K562 (cell line): Measurements from ENCODE around the gene RAVER2.

Source experiments
- CTCF ChIP-seq, 3 experiments: IDR thresholded peaks in 2 of 3; conservative IDR thresholded peaks in 1 of 3; 2 replicates each; pipeline ENCODE4 v1.5.1; 2011 to 2012; ENCODE audit warnings: low read length in 3 of 3, mild to moderate bottlenecking in 3 of 3, control low read depth in 2 of 3, improper control_type of control experiment in 1 of 3, inconsistent platforms in 1 of 3, low read depth in 1 of 3, mixed read lengths in 1 of 3, moderate library complexity in 1 of 3; ENCODE audit not compliant: insufficient read depth in 2 of 3
- MAX ChIP-seq: sonication (generic); formaldehyde crosslinking; IDR thresholded peaks from 2 replicates; pipeline ENCODE4 v1.9.0; 2022; ENCODE audit warnings: mild to moderate bottlenecking, missing genetic modification reagents
- NR3C1 ChIP-seq: sonication (generic); formaldehyde crosslinking; IDR thresholded peaks from 2 replicates; pipeline ENCODE4 v1.8.1; 2022; ENCODE audit warnings: missing genetic modification reagents
- POLR2G ChIP-seq: fragments of 200-400 bp; formaldehyde crosslinking; IDR thresholded peaks from 2 replicates; pipeline ENCODE4 v1.6.1; 2017; ENCODE audit warnings: low read depth, mild to moderate bottlenecking, antibody characterized with exemption, low read length, moderate library complexity
- TAF1 ChIP-seq: IDR thresholded peaks from 2 replicates; pipeline ENCODE4 v1.6.1; 2011; ENCODE audit warnings: mild to moderate bottlenecking, low read length, moderate library complexity; ENCODE audit not compliant: insufficient read depth, control insufficient read depth, severe bottlenecking; ENCODE audit errors: extremely low read depth
- THAP7 ChIP-seq: fragments of 250-450 bp; sonication (Bioruptor Pico); IDR thresholded peaks from 2 replicates; pipeline ENCODE4 v1.5.0; 2021

GRCh38 chr1:64757213-64757612, 12.3 kb downstream of the RAVER2 start:
- no peak for TF ChIP-seq THAP7 (CRISPR knock-in tag)
- no peak for TF ChIP-seq POLR2G
- no peak for TF ChIP-seq TAF1
- no peak for TF ChIP-seq NR3C1
- no peak for TF ChIP-seq CTCF (IDR thresholded peaks at IDR 0.05 in 2 of 3, conservative IDR thresholded peaks at IDR 0.05 in 1 of 3; ENCODE audit: insufficient read depth in 2 of 3, low read depth in 1 of 3, low read length in 3 of 3)
- TF ChIP-seq MAX (CRISPR knock-in tag), result no peak
